Tibial nerve (tissue), 4 donors: ENCODE results near the gene RBBP5. TPM values are rescaled to one million over a fixed set of nuclear protein-coding genes. Genes with fewer than 3 reads are reported as not detected.
A peak's percentile ranks its signal among the peaks of the same experiment; 100 is the strongest.

Experiments
- DNase-seq, 2 donors: peaks; one replicate each; pipeline ENCODE4 v3.0.0-alpha.2; 2019; ENCODE audit warnings: low spot score in 2 of 2
- H3K27ac ChIP-seq, 4 donors: fragments of 200-600 bp; sonication (generic) in 3 of 4; one replicate each; pipeline ENCODE4 v1.5.1; 2017 to 2019; ENCODE audit warnings: mild to moderate bottlenecking in 1 of 4
- H3K27me3 ChIP-seq, 2 donors: fragments of 200-600 bp; sonication (generic) in 1 of 2; one replicate each; pipeline versions ENCODE4 v1.5.1 to v1.6.0; 2017 to 2019
- H3K36me3 ChIP-seq, 3 donors: fragments of 200-600 bp; sonication (generic); one replicate each; pipeline ENCODE4 v1.5.1; 2018 to 2019
- H3K4me1 ChIP-seq, 4 donors: fragments of 200-600 bp; sonication (generic) in 3 of 4; one replicate each; pipeline ENCODE4 v1.5.1; 2017 to 2019
- H3K4me3 ChIP-seq, 4 donors: fragments of 200-600 bp; sonication (generic) in 3 of 4; one replicate each; pipeline ENCODE4 v1.5.1; 2017 to 2019; ENCODE audit warnings: mild to moderate bottlenecking in 1 of 4, moderate library complexity in 1 of 4
- H3K9me3 ChIP-seq, 4 donors: fragments of 200-600 bp; sonication (generic) in 3 of 4; one replicate each; pipeline ENCODE4 v1.5.1; 2017 to 2019
- CTCF ChIP-seq, 5 experiments: fragments of 200-600 bp in 3 of 5; fragments of 450-650 bp in 2 of 5; sonication (generic) in 3 of 5; IDR thresholded peaks; one replicate each; pipeline ENCODE4 v1.5.1; 2016 to 2019; ENCODE audit warnings: antibody characterized with exemption in 5 of 5, mild to moderate bottlenecking in 3 of 5, moderate library complexity in 2 of 5
- EP300 ChIP-seq, 2 donors: sonication (generic); formaldehyde crosslinking; IDR thresholded peaks; one replicate each; pipeline ENCODE4 v1.6.1; 2017; ENCODE audit warnings: antibody characterized with exemption in 2 of 2, mild to moderate bottlenecking in 1 of 2
- POLR2A ChIP-seq, 2 donors: fragments of 450-650 bp; IDR thresholded peaks; one replicate each; pipeline ENCODE4 v1.6.1; 2017; ENCODE audit warnings: antibody characterized with exemption in 2 of 2, mild to moderate bottlenecking in 2 of 2, moderate library complexity in 2 of 2
- WGBS, 2 donors: methylation state at CpG; one replicate each; pipeline ENCODE4 v1.1.5; 2018; 5-methylcytosine and 5-hydroxymethylcytosine counted together
- total RNA-seq, 4 donors: library from RNA; depleted of rRNA; stranded (reverse); fragments of >200 nt; gene quantifications; one replicate each; pipeline ENCODE4 v1.1.0, GENCODE V29; 2016

The RBBP5 gene
- total RNA-seq, 4 donors from 2014 or later, result 12.5 to 18.4 (median 14.4) TPM

- no peak overlapping the region for H3K27ac ChIP-seq
- DNase-seq, result no peak
- no peak for TF ChIP-seq EP300 (IDR thresholded peaks at IDR 0.05)
- no peak for TF ChIP-seq CTCF (IDR thresholded peaks at IDR 0.05)
- TF ChIP-seq POLR2A (IDR thresholded peaks at IDR 0.05), result no peak
- no peaks in the 10 kb centered on the region for H3K27me3 ChIP-seq
- 47 to 60% methylated on average over 2 of the region's 2 CpGs for WGBS, 2 donors
- H3K4me3 ChIP-seq, result no peak overlapping the region
- no peaks in the 10 kb centered on the region for H3K9me3 ChIP-seq
- peaks cover 0 to 15% (median 0%) of the 10 kb centered on the region in 3 donors for H3K36me3 ChIP-seq
- H3K4me1 ChIP-seq, result peaks cover 0 to 23% (median 5%) of the 10 kb centered on the region in 4 donors
Observed at GRCh38 chr1:205142102-205142469, 20.3 kb upstream of the RBBP5 start.

- H3K9me3 ChIP-seq, result no peaks in the 10 kb centered on the region
- H3K36me3 ChIP-seq, result peaks cover 0 to 8% (median 0%) of the 10 kb centered on the region in 3 donors
- H3K27ac ChIP-seq, result no peak overlapping the region
- WGBS, 2 donors, result 17 to 18% methylated on average over 12 of the region's 12 CpGs
- peaks cover 0 to 23% (median 5%) of the 10 kb centered on the region in 4 donors for H3K4me1 ChIP-seq
- TF ChIP-seq CTCF (IDR thresholded peaks at IDR 0.05) (peak; percentile 68 to 81 (median 74)), EP300 (IDR thresholded peaks at IDR 0.05) (no peak), POLR2A (IDR thresholded peaks at IDR 0.05) (no peak)
- no peaks in the 10 kb centered on the region for H3K27me3 ChIP-seq
- H3K4me3 ChIP-seq, result peak overlapping the region in 1 of 4 donors; percentile 21
- DNase-seq, result peak; percentile 77 to 95
Observed at GRCh38 chr1:205141236-205142101, 19.7 kb upstream of the RBBP5 start.

- H3K27ac ChIP-seq, result no peak overlapping the region
- no peaks in the 10 kb centered on the region for H3K36me3 ChIP-seq
- WGBS, 2 donors, result 84 to 87% methylated on average over 4 of the region's 4 CpGs
- H3K9me3 ChIP-seq, result no peaks in the 10 kb centered on the region
- DNase-seq, result no peak
- no peak overlapping the region for H3K4me3 ChIP-seq
- no peak for TF ChIP-seq POLR2A (IDR thresholded peaks at IDR 0.05)
- no peak for TF ChIP-seq EP300 (IDR thresholded peaks at IDR 0.05)
- TF ChIP-seq CTCF (IDR thresholded peaks at IDR 0.05), result no peak
- peaks cover 0 to 21% (median 5%) of the 10 kb centered on the region in 4 donors for H3K4me1 ChIP-seq
- H3K27me3 ChIP-seq, result no peaks in the 10 kb centered on the region
Observed at GRCh38 chr1:205140113-205140512, 18.3 kb upstream of the RBBP5 start.

GRCh38 chr1:205137901-205138300, 16.1 kb upstream of the RBBP5 start:
- Histone ChIP-seq H3K9me3 (no peaks in the 10 kb centered on the region), H3K27ac (no peak overlapping the region), H3K27me3 (no peaks in the 10 kb centered on the region), H3K4me3 (no peak overlapping the region), H3K4me1 (peaks cover 0 to 12% (median 5%) of the 10 kb centered on the region in 4 donors), H3K36me3 (no peaks in the 10 kb centered on the region)
- no peak for DNase-seq
- TF ChIP-seq EP300 (IDR thresholded peaks at IDR 0.05) (no peak), CTCF (IDR thresholded peaks at IDR 0.05) (no peak)
- WGBS, 2 donors, result 66 to 76% methylated on average over 3 of the region's 3 CpGs

GRCh38 chr1:205133287-205133686, 11.5 kb upstream of the RBBP5 start:
- Histone ChIP-seq H3K36me3 (no peaks in the 10 kb centered on the region), H3K4me3 (no peak overlapping the region), H3K4me1 (no peaks in the 10 kb centered on the region), H3K27me3 (no peaks in the 10 kb centered on the region), H3K27ac (no peak overlapping the region), H3K9me3 (no peaks in the 10 kb centered on the region)
- TF ChIP-seq EP300 (IDR thresholded peaks at IDR 0.05) (no peak), CTCF (IDR thresholded peaks at IDR 0.05) (no peak), POLR2A (IDR thresholded peaks at IDR 0.05) (no peak)
- WGBS, 2 donors, result 68 to 75% methylated on average over 1 of the region's 1 CpG
- DNase-seq, result no peak
